Measurements from ENCODE around the gene DAPK1. TPM values are rescaled to one million over a fixed set of nuclear protein-coding genes. Genes with fewer than 3 reads are reported as not detected.

Gene DAPK1
- total and polyA plus RNA-seq, 10 of the 15 experiments (the other 5 are each of a cell fraction or from before 2014, with no cell fraction given) = 8.2 to 94.7 (median 51.6) TPM

GRCh38 chr9:87490225-87490624 lies 7.4 kb upstream of the DAPK1 start (continued):
- no peak for TF ChIP-seq CTCF (IDR thresholded peaks at IDR 0.05 in 2 of 3, conservative IDR thresholded peaks at IDR 0.05 in 1 of 3; ENCODE audit: control insufficient read depth in 2 of 3, extremely low read depth in 1 of 3, insufficient read depth in 1 of 3, low read depth in 3 of 3, low read length in 3 of 3)
- no peak for TF ChIP-seq ZNF207 (IDR thresholded peaks at IDR 0.05; ENCODE audit: borderline replicate concordance)
- no peak for TF ChIP-seq SMAD5 (IDR thresholded peaks at IDR 0.05; ENCODE audit: low read depth)

- BruUV-seq (replicated peaks) = no TSS peak
- intact Hi-C loops (cut with micrococcal nuclease; ENCODE audit: unreplicated experiment) (no loop called here), in situ Hi-C loops (cut with MboI) (no loop called here)
- H3K27ac ChIP-seq (ENCODE audit: control insufficient read depth, insufficient read depth) = no peak overlapping the region
- H3K4me3 ChIP-seq = no peak overlapping the region
- CTCF ChIA-PET = no interaction called here
- H3K36me3 ChIP-seq (ENCODE audit: control insufficient read depth in 2 of 2, insufficient read depth in 2 of 2, low read length in 1 of 2) = no peaks in the 10 kb centered on the region
- POLR2A ChIA-PET = interaction anchor here (0.6 kb wide), 1 partner anchor 28 kb away, joined by 3 read pairs; no protein-coding TSS in a partner anchor
- no peak overlapping the region for H2AFZ ChIP-seq (ENCODE audit: control insufficient read depth, low read depth, low read length)
- ATAC-seq = no peak
- no peaks in the 10 kb centered on the region for H3K79me2 ChIP-seq (ENCODE audit: control insufficient read depth, insufficient read depth, low read length)
- no peaks in the 10 kb centered on the region for H4K20me1 ChIP-seq (ENCODE audit: control insufficient read depth, insufficient read depth)
- H3K27me3 ChIP-seq (replicated peaks in 1 of 2; ENCODE audit: control insufficient read depth in 2 of 2, insufficient read depth in 2 of 2, low read length in 1 of 2) = no peaks in the 10 kb centered on the region
- H3K9me3 ChIP-seq (replicated peaks; ENCODE audit: control insufficient read depth, insufficient read depth, low read length) = no peaks in the 10 kb centered on the region
- RAD21 ChIA-PET (ENCODE audit: unreplicated experiment) = no interaction called here
- no peak overlapping the region for H3K9ac ChIP-seq (ENCODE audit: control insufficient read depth, insufficient read depth, low read length)
- FAIRE-seq = no peak
- H3K4me1 ChIP-seq (ENCODE audit: control insufficient read depth, insufficient read depth, low read length) = no peaks in the 10 kb centered on the region
- TF ChIP-seq SPI1 (IDR thresholded peaks at IDR 0.05; ENCODE audit: borderline replicate concordance, insufficient read depth, low read depth, low read length) = no peak
- TF ChIP-seq PKNOX1 (IDR thresholded peaks at IDR 0.05) = peak; percentile 55; the same call in 1 of the 2 replicates
- H3K4me2 ChIP-seq (ENCODE audit: control insufficient read depth, insufficient read depth) = no peak overlapping the region
- SMC1A ChIA-PET (ENCODE audit: uncharacterized antibody, unreplicated experiment) = interaction anchor here (0.9 kb wide), 1 partner anchor 10 kb away, joined by 6 read pairs; no protein-coding TSS in a partner anchor
- no peak for DNase-seq (ENCODE audit: low read depth, low spot score)
Observed at GRCh38 chr9:87490907-87491306, 6.8 kb upstream of the DAPK1 start.
